AG04449 (cell line): ENCODE data around the gene TMX3.

Source experiments
- CTCF ChIA-PET: fragments of 350-600 bp; formaldehyde crosslinking; extraction: SDS; loops from one replicate; lab custom pipeline; 2021; ENCODE audit warnings: antibody characterized with exemption; lab: Yijun Ruan, JAX
- POLR2A ChIA-PET: fragments of 400-600, 350-600 bp; formaldehyde crosslinking; extraction: SDS; loops from one replicate; lab custom pipeline; 2020; ENCODE audit warnings: antibody characterized with exemption, inconsistent platforms; lab: Yijun Ruan, JAX
- DNase-seq: peaks from one replicate; pipeline ENCODE4 v3.0.0-alpha.2; 2010; ENCODE audit warnings: low read depth, low spot score
- H3K4me3 ChIP-seq: 2 replicates; pipeline ENCODE4 v1.5.1; 2011; ENCODE audit warnings: low read depth, mild to moderate bottlenecking, control low read depth, low read length
- TF ChIP-seq, protein P1 (sequence below): IDR thresholded peaks from one replicate; pipeline ENCODE4 v1.5.1; 2011; ENCODE audit warnings: mild to moderate bottlenecking, moderate library complexity, low read length, control low read depth, inconsistent platforms; ENCODE audit not compliant: insufficient read depth; ENCODE audit errors: missing control alignments

TMX3 gene

DNA sequence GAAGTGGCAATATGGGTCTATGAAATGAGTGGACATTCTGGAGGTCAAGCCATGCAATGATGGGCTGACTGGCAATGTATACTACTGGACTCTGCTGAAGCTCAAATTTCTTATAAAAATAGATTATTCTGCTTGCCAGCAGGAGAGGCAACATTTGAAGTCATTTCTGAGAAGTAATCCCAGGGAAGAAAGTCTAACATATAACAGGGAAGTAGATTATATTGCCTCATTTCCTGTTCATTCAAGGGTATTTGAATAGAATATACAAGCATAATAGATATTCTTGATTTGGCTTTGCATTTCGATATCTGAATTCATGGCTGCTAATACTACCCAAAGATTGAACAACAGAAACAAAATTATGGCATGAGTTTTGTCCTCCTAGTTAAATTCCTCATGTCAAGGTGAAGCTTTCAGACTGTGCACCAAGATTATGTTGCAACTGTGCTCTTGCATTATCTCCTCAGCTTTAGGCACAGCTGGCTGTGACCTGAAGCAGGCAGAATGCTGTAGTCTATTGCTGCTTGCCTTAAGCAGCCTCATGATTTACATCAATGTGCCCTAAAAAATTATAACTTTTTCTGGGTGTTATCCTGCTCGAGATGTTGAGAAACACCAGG, 13.3 kb upstream of the TMX3 start:
- POLR2A ChIA-PET = no interaction called here
- no peak for DNase-seq
- CTCF ChIA-PET = interaction anchor here (0.8 kb wide), 1 partner anchor 1623 kb away, joined by 3 read pairs; no protein-coding TSS in a partner anchor
- TF ChIP-seq, protein P1, sequence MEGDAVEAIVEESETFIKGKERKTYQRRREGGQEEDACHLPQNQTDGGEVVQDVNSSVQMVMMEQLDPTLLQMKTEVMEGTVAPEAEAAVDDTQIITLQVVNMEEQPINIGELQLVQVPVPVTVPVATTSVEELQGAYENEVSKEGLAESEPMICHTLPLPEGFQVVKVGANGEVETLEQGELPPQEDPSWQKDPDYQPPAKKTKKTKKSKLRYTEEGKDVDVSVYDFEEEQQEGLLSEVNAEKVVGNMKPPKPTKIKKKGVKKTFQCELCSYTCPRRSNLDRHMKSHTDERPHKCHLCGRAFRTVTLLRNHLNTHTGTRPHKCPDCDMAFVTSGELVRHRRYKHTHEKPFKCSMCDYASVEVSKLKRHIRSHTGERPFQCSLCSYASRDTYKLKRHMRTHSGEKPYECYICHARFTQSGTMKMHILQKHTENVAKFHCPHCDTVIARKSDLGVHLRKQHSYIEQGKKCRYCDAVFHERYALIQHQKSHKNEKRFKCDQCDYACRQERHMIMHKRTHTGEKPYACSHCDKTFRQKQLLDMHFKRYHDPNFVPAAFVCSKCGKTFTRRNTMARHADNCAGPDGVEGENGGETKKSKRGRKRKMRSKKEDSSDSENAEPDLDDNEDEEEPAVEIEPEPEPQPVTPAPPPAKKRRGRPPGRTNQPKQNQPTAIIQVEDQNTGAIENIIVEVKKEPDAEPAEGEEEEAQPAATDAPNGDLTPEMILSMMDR = no peak
- H3K4me3 ChIP-seq = no peak overlapping the region

GRCh38 chr18:68727506-68727905, 12.6 kb upstream of the TMX3 start:
- TF ChIP-seq, protein P1 = no peak
- CTCF ChIA-PET = no interaction called here
- no peak for DNase-seq
- H3K4me3 ChIP-seq = no peak overlapping the region
- POLR2A ChIA-PET = no interaction called here

DNA sequence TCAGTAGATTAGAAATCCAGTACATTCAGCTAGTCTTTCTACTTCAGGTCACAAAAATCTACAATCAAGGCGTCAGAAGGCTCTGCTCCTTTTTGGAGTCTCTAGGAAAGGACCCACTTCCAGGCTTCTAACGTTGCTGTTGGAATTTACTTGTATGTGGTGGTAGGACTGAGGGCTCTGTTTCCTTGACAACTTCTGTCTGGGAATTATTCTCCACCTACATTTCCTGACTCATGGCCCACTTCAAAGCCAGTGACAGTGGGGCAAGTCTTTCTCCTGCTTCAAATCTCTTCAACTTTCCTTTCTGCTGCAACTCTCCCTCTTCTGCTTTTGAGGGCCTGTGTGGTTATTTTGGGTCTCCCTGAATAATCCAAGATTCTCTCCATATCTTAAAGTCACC, 10.4 kb upstream of the TMX3 start:
- TF ChIP-seq, protein P1 = no peak
- CTCF ChIA-PET = no interaction called here

GRCh38 chr18:68724021-68724420, 9.1 kb upstream of the TMX3 start:
- no peak overlapping the region for H3K4me3 ChIP-seq
- DNase-seq = no peak
- CTCF ChIA-PET = interaction anchor here (1.0 kb wide), 1 partner anchor 119 kb away, joined by 3 read pairs; no protein-coding TSS in a partner anchor
- POLR2A ChIA-PET = no interaction called here
- TF ChIP-seq, protein P1 = no peak

More for the DNA sequence above, 10.4 kb upstream of the TMX3 start:
- DNase-seq = no peak
- no peak overlapping the region for H3K4me3 ChIP-seq
- POLR2A ChIA-PET = no interaction called here

GRCh38 chr18:68723539-68723938, 8.6 kb upstream of the TMX3 start:
- no peak for DNase-seq
- TF ChIP-seq, protein P1 = no peak
- ChIA-PET POLR2A (no interaction called here), CTCF (interaction anchor here (1.0 kb wide), 1 partner anchor 119 kb away, joined by 3 read pairs; no protein-coding TSS in a partner anchor)
- no peak overlapping the region for H3K4me3 ChIP-seq

DNA sequence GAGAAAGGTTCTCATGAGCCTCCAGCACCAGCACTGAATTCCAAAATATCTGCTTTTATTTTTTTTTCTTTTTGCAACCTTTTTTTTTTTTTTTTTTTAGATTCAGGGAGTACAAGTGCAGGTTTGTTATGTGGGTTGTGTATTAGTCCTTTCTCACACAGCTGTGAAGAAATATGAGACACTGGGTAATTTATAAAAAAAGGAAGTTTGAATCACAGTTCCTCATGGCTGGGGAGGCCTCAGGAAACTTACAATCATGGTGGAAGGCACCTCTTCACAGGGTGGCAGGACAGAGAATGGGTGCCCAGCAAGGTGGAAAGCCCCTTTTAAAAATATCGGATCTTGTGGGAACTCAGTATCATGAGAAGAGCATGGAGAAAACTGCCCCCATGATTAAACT, 7.9 kb upstream of the TMX3 start:
- H3K4me3 ChIP-seq = no peak overlapping the region
- ChIA-PET POLR2A (no interaction called here), CTCF (no interaction called here)
- TF ChIP-seq, protein P1 = no peak
- DNase-seq = no peak
